Measurements from ENCODE around the gene ACOX3. TPM values are rescaled to one million over a fixed set of nuclear protein-coding genes. Genes with fewer than 3 reads are reported as not detected.

The ACOX3 gene
- total RNA-seq, 1 experiment from 2014 or later: 21.0 TPM

GRCh38 chr4:8368998-8369397 lies 71.5 kb downstream of the ACOX3 start:
- no peaks in the 10 kb centered on the region for H3K9me2 ChIP-seq (ENCODE audit: insufficient read depth)
- no peak overlapping the region for H3K27ac ChIP-seq
- no peak for DNase-seq
- POLR2A ChIA-PET (ENCODE audit: unreplicated experiment): no interaction called here
- H3K36me3 ChIP-seq (ENCODE audit: low read depth): no peaks in the 10 kb centered on the region
- no peaks in the 10 kb centered on the region for H4K20me1 ChIP-seq (ENCODE audit: insufficient read depth)
- H3F3A ChIP-seq (ENCODE audit: insufficient read depth, low read depth): no peaks in the 10 kb centered on the region
- H3K9me3 ChIP-seq (ENCODE audit: insufficient read depth, low read depth): no peaks in the 10 kb centered on the region
- BruUV-seq (replicated peaks): no TSS peak
- H3K4me2 ChIP-seq: no peak overlapping the region
- no peak overlapping the region for H3K4me3 ChIP-seq
- no peaks in the 10 kb centered on the region for H3K27me3 ChIP-seq (ENCODE audit: insufficient read depth, low read depth)
- no peaks in the 10 kb centered on the region for H3K4me1 ChIP-seq (replicated peaks; ENCODE audit: insufficient read depth)
- no peak overlapping the region for H2AFZ ChIP-seq
- CTCF ChIA-PET: no interaction called here
- no peak for TF ChIP-seq EZH2 (IDR thresholded peaks at IDR 0.05; ENCODE audit: low read depth)
- no peak for TF ChIP-seq CTCF (conservative IDR thresholded peaks at IDR 0.05)
- intact Hi-C loops (cut with micrococcal nuclease; ENCODE audit: unreplicated experiment): no loop called here
- H3K79me2 ChIP-seq (ENCODE audit: low read depth): no peaks in the 10 kb centered on the region

- BruUV-seq (replicated peaks): no TSS peak
- intact Hi-C loops (cut with micrococcal nuclease; ENCODE audit: unreplicated experiment): no loop called here
- ChIA-PET CTCF (no interaction called here), POLR2A (ENCODE audit: unreplicated experiment) (no interaction called here)
- Histone ChIP-seq H3K4me1 (replicated peaks; ENCODE audit: insufficient read depth) (peaks cover 7% of the 10 kb centered on the region), H3K27ac (no peak overlapping the region), H3K9me3 (ENCODE audit: insufficient read depth, low read depth) (no peaks in the 10 kb centered on the region), H2AFZ (no peak overlapping the region), H3K4me3 (no peak overlapping the region), H3F3A (ENCODE audit: insufficient read depth, low read depth) (peaks cover 3% of the 10 kb centered on the region; the same call in 1 of the 2 replicates), H3K36me3 (ENCODE audit: low read depth) (no peaks in the 10 kb centered on the region), H3K4me2 (no peak overlapping the region), H3K9me2 (ENCODE audit: insufficient read depth) (no peaks in the 10 kb centered on the region), H3K27me3 (ENCODE audit: insufficient read depth, low read depth) (no peaks in the 10 kb centered on the region), H3K79me2 (ENCODE audit: low read depth) (no peaks in the 10 kb centered on the region), H4K20me1 (ENCODE audit: insufficient read depth) (no peaks in the 10 kb centered on the region)
- DNase-seq: no peak
- TF ChIP-seq CTCF (conservative IDR thresholded peaks at IDR 0.05): no peak
- TF ChIP-seq EZH2 (IDR thresholded peaks at IDR 0.05; ENCODE audit: low read depth): no peak
These were observed 72.5 kb downstream of the ACOX3 start for GRCh38 chr4:8368061-8368481.

- POLR2A ChIA-PET (ENCODE audit: unreplicated experiment): no interaction called here
- intact Hi-C loops (cut with micrococcal nuclease; ENCODE audit: unreplicated experiment): no loop called here
- Histone ChIP-seq H3K9me2 (ENCODE audit: insufficient read depth) (no peaks in the 10 kb centered on the region), H3K27ac (no peak overlapping the region), H3K9me3 (ENCODE audit: insufficient read depth, low read depth) (no peaks in the 10 kb centered on the region), H2AFZ (no peak overlapping the region), H3F3A (ENCODE audit: insufficient read depth, low read depth) (peaks cover 13% of the 10 kb centered on the region), H3K27me3 (ENCODE audit: insufficient read depth, low read depth) (no peaks in the 10 kb centered on the region), H3K4me2 (no peak overlapping the region), H3K79me2 (ENCODE audit: low read depth) (no peaks in the 10 kb centered on the region), H4K20me1 (ENCODE audit: insufficient read depth) (no peaks in the 10 kb centered on the region), H3K4me3 (no peak overlapping the region), H3K36me3 (ENCODE audit: low read depth) (no peaks in the 10 kb centered on the region), H3K4me1 (replicated peaks; ENCODE audit: insufficient read depth) (peaks cover 19% of the 10 kb centered on the region)
- CTCF ChIA-PET: interaction anchor here (0.8 kb wide), 1 partner anchor 108 kb away, joined by 5 read pairs; no protein-coding TSS in a partner anchor
- BruUV-seq (replicated peaks): no TSS peak
- TF ChIP-seq CTCF (conservative IDR thresholded peaks at IDR 0.05): no peak
- TF ChIP-seq EZH2 (IDR thresholded peaks at IDR 0.05; ENCODE audit: low read depth): no peak
- DNase-seq: no peak
These were observed 73.9 kb downstream of the ACOX3 start for GRCh38 chr4:8366601-8367000.
